M059J (cell line): ENCODE data around the gene CD8A. TPM values are rescaled to one million over a fixed set of nuclear protein-coding genes. Genes with fewer than 3 reads are reported as not detected.
"Not testable (repeated sequence)": the region's sequence is repeated elsewhere in the genome, so short reads cannot be mapped to it uniquely, and the experiment has no call there.

Experiments
- DNase-seq: peaks from one replicate; pipeline ENCODE4 v3.0.0-alpha.2; 2012; ENCODE audit warnings: low read depth
- total RNA-seq: library from RNA; depleted of rRNA; stranded (reverse); fragments of >200 nt; shearing (Covaris generic); gene quantifications from 2 replicates; pipeline ENCODE4 v1.2.3, GENCODE V29; 2014

CD8A gene
- total RNA-seq, 1 experiment from 2014 or later, result not detected

DNA sequence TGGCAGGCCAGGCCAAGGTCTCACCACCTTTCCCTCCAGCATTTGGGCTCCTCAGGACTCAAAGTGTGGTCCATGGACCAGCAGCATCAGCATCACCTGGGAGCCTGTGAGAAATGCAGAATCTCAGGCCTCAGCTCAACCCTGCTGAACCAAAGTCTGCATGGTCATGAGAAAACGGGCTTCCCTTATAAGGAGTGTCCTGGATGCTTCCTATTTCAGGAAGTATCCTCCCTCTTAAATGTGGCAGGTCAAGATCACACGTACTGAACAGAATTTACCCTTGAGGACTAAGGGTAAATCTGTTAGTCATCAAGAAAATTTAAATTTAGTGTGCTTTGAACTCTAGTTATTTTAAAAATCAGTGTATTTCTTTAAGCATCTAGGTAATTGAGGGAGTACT is 11.8 kb downstream of the CD8A start:
- DNase-seq, result no peak

DNA sequence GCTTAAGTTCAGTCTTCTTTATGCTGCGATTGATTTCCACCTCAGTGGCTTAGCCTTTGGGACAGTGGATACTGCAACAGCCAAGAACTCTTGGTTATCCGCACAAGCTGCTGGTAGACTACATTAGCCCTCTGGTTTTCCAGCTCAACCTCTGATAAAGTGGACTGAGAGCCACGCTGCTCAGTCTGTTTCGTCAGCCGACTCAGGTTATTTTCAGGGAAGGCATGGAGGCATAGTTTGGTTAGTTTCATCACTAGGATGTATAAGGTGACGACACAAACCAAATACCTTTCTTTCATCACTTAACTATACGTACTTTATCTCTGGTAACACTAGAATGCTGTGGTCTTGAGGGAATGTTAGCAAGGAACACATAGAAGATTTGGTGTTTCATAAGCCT is 14.2 kb downstream of the CD8A start:
- DNase-seq, result no peak

DNA sequence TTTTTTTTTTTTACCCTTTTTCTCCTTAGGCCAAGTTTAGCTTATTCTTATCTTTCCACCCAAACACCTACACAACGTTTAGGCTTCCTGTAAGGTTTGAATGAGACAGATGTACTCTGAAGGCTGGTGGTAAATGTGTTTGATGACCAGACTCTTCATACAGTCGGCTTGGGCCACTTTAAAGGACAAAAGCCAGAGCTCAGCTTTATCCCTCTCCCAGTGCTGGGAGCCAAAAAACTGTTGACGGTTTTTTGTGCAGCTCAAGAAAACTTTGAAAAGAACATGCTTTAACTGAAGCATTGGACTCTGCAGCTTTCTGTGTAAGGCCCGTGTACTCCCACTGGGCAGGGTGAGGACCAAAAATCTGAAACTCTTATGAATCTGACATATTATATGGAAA is 15.4 kb downstream of the CD8A start:
- DNase-seq, result no peak

DNA sequence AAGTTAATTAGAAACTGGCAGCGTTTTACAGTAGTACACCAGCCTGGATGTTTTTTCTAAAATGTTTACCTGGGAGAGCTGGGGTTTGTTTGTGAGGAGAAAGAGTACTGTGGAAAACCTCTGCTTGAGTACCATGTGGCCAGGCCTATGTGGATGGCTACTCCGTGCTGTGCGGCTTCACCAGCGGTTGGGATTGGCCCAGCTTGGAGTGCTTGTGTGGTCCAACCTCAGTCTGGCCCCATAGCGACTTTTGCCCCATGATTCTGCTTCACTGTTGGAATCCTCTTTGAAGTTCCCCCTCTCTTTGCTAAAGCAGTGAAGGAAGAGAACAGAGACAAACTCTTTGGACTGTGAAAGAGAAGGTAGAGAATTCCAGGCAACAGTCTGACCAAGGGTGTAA is 15.9 kb downstream of the CD8A start:
- no peak for DNase-seq

DNA sequence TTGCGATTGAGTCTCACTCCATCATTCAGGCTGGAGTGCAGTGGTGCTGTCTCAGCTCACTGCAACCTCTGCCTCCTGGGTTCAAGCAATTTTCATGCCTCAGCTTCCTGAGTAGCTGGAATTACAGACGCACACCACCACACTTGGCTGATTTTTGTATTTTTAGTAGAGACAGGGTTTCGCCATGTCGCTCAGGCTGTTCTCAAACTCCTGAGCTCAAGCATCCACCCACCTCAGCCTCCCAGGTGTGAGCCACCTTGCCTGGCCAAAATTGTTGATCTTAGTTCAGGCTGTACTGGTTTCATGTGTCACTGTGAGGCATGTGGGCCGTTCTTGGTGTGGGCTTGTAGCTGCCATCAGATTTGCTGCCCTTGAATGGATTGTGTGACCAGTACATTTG is 18.1 kb downstream of the CD8A start:
- no peak for DNase-seq

DNA sequence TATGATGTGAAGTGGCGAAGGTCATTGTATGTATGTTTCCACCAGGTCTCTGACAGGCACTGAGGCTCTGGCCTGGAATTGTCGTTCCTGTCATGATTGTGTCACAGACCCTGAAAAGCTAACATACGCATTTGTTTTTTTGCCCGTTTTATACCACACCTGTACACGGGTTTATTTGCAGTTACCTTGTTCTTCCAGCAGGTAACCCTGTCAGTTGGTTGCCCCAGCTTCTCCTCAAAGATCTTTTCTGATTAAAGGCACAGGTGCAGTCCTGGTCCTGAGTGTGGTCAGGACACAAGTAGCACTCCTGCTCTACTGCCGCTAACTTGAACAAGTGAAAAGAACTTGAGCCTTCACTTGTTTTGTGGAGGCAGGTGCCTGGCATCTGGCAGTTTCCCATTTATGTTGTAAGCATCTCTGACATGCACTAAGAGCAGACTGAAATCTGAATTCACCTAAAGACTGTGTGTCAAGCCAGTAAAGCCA is 19.9 kb downstream of the CD8A start:
- DNase-seq, result no peak

DNA sequence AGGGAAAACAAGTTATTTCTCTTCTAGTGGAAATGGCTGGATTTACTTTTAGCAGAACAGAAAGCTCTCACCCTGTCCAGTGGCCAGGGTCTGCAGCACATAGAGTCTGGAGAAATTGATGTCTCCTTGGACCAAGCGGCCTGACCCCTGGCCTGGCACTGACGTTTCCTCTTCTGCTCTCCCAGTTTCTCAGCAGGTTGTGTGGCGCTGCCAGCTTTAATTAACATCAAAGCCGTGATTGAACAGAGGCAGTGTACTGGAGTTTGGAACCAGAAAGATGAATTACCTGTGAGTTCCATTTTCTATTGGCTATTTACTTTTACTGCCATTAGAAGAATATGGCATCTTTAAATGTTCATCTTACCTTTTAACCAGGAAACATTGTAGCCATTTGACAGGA is 20.9 kb downstream of the CD8A start:
- no peak for DNase-seq

DNA sequence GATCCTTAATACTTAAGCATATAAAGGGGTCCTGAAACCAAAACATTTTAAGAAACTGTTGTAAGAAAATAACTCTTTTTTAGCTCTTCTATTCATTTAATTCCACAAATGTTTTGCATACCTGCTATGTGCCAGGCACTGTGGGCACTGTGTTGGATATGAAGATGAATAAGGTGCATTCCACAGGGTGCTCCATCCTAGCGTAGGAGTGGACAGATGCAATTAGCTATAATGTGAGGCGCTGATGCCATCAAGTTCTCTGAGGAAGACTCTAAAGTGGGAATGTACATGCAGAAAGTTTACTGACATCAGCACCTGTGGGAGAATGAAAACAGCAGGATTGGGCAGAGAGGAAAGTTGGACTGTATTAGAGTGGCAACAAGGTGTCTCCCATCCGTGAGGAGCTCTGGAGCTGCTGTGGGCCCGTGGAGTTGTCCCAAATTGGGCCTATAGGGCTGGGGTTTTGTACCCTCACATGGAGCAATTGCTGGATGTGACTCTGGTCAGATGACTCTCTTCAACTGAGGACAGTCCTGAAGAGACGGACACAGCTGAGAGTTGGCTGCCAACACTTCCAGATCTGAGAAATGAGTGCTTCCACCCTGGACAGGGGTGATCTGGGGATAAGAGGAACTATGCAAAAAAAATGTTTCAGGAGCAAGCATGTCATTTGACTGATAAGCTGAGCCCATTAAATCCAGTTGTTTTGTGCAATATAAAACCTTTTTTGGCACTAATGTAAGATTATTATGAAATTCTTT is 22.3 kb downstream of the CD8A start:
- no peak for DNase-seq

DNA sequence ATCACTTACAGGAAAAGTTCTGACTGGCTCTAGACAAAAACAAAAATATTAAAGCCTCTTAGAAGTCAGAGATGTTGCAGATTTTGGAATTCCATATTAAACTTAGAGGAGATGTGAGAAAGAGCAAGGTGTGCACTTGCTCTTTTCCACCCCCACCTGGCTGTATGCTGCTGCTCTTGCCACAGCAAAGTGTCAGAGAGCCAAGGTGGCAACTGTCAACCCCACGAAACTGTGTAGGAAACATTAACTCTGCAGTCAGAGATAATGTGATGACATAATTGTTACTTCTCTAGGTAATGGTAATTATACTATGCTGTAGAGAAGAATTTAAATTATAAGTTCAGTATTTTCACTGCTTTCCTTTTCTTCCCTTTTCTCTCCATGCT is 25.4 kb downstream of the CD8A start:
- DNase-seq, result no peak

DNA sequence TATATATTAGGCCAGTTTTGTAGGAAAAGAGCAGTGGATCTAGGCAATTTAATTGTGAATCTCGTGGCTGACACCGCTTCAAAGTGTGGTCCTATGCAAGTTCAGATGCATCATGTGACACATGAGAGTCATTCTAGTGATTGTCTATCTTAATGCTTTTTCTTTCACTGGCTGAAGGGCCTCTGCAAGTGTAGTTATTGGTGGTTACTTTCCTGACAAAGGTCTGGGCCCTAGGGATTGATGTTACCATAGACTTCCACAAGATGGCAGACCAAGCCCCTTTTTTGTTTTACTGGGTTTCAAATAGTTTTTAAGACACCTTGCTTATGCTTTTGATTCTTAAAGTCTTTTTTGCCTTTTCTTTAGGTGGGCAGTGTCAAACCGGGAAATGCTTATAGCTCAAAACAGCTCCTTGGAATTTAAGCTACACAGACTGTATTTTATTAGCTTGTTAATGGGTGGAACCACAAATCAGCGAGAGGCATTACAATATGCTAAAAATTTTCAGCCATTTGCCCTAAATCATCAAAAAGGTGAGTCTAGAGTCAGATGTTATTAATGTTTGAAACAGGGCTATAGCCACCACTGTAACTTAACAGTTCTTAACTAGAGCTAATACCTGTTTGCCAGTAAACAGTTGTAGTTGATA is 25.9 kb downstream of the CD8A start:
- DNase-seq, result peak; percentile 46

DNA sequence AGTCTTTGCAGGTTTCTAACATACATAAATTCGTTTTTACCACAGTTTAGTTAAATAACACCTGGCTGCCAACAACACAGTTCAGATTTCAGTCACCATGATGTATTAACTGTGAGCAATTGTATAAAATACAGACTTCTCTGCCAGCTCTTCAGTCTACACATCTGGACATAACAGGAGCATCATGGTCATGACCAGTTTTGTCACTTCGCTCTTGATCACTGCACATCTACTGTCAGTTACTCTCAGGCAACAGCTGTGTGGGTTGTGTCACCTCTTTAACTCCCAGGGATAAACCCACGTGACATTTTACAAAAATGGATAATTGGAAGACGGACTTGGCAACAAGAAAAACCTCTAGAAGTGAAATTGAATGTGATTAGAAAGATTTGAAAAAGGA is 30.3 kb downstream of the CD8A start:
- DNase-seq, result no peak

DNA sequence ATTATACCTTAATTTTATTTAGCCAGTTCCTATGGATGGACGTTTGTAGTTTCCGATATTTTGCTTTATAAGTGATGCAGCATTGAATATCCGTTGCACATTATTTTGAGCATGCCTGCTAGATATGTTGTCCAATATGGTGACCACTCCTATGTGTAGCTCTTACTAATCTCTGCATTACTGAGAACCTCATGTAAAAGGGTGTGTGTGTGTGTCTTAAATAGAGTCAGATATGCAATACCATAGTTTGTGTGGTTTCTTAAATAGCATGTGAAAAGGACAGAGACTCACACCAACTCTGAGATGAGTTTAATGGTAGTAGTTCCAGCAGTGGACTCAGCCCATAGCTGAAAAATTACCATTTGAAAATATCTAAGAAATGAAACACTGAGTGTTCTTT is 32.3 kb downstream of the CD8A start:
- DNase-seq, result no peak

DNA sequence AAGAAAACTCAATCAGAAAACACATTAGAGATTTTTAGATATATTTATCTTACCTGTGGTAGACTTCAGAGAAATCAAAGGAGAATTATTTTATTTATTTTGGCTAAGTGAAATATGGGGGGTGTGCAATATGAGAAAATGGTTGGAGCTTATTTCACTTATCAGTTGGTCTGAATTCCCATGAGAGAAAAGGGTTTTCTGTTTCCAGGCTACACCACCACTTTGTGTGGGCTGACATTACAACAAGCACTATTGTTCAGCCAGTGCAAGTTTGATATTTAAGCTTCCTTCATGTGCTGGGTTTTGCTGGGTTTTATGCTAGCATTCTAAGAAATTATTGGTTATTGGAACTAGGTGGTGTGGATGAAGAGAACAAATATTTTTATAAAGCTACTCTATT is 37.1 kb downstream of the CD8A start:
- no peak for DNase-seq

DNA sequence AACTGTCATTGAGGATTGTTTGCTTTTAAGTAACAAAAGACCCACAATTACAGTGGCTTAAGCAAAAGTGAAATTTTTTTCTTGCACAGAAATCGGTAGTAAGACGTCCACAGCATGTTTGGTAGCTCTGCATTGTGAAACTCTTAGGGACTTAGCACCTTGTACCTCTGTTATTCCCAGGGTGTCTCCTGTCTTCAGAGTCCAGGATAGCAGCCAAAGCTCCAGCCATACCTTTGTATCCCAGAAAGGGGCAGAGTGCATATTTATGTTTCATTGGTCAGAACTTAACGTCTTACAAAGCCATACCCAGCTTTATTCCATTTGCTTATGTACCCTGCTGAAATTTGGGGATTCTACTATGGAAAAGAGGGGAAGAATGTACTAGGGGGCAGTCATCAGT is 37.8 kb downstream of the CD8A start:
- DNase-seq, result no peak

DNA sequence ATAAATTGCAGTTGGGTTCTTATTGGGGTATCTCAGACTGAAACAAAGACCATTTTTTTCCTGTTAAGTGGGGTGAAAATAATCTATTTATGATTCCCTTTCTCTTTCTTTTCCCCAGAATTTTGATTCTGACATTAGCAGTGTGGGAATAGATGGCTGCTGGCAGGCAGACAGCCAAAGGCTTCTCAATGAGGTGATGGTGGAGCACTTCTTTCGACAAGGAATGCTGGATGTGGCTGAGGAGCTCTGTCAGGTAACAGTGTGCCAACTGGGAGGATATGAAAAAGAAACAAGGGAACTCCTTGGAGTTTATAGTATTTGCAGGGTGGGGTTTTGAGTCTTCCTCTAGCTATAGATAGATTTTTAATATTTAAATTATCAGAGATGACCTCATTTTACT is 38.9 kb downstream of the CD8A start:
- no peak for DNase-seq

DNA sequence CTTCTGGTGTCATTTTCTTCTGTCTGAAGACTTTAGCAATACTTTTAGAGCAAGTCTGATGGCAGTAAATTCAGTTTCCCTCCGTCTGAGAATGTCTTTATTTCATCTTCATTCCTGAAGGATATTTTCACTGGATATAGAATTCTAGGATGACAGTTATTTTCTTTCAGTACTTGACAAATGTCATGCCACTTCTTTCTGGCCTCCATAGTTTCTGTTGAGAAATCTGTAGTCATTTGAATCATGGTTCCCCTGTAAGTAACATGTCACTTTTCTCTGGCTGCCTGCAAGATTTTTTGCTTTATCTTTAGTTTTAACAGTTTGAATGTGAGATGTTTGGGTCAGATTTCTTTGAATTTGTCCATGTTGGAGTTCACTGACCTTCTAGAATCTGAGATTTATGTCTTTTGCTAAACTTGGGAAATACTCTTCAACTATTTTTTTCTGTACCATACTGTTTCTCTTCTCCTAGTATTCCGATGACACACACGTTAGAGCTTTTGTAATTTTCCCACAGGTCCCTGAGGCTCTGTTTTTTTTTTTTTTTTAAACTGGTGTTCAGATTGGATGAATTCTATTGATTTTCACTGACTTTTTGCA is 40.4 kb downstream of the CD8A start:
- DNase-seq, result peak; percentile 15

DNA sequence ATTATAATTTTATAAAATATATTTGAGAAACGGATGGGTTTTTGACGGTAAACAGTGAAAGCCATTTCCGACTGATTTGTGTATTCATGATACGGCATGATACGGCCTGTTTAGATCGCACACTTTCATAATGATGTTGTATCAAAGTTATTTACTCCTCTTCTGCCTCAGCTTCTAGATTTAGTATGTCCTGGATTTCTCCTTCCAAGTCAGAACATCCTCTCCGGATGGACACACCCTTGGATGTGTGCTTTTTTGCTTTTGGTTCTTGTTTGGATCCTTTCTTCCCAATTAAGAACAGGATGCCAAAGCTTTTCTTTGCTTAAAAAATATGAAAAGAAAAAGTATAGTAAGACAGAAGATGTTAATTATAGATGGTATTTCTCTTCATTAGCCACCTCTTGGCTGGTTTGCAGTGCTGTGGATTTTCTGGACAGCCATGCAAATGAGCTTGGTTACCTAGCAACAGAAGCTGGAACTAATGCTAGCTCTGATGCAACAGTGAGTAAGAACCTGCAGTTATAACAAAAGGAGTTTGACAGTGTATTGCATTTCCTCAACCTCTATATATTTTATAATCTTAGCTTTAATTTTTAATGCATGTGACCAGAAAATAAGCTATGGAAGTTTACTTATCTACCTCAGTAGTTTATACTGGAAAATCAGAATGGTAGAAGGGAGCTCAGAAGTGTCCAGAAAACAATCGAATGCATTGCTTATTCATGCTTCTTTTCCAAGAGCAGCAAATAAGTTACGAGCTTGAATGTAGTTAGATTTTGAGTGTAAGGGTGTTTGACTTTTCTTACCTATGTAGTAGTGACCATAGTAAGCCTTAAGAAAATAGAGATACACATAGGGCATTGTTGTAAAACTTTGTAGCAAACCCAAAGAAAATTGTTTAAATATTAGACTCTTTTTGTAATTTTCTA is 42.7 kb downstream of the CD8A start:
- DNase-seq, result peak; percentile 54

DNA sequence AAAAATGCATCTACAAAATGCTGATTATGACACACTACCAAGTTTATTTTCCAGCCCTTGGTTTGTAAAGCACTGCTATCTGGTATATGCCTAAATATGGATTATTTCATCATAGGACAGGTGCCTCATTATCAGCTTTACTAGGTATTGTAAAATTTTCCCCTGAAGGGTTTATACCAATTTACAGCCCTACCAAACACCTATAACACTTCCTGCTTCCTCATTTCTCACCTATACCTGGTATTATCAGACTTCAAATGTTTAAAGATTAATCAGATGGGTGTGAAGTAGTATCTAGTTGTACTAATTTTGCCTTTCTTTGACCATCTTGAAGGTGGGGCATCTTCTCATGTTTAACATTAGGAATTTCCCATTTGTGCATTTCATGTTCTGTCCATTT is 43.8 kb downstream of the CD8A start:
- no peak for DNase-seq

DNA sequence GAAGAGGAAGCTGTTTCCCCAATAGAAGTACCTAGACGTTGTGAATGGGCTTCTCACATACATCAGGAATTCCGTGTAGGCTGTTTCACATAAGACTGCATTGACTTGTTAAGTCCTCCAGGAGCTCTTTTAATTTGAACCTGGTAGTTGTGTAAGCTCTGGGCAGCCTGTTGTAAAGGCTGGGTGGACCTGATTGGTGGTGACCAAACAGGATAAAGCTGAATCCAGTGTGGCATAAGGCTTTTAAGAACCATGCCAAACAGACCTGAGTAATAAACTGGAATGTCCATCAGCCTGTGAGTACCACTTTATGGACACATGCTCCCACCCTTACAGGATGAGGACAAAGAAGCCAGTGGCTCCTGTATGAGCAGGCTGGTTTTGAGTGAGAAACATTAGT is 46.6 kb downstream of the CD8A start:
- DNase-seq, result no peak

DNA sequence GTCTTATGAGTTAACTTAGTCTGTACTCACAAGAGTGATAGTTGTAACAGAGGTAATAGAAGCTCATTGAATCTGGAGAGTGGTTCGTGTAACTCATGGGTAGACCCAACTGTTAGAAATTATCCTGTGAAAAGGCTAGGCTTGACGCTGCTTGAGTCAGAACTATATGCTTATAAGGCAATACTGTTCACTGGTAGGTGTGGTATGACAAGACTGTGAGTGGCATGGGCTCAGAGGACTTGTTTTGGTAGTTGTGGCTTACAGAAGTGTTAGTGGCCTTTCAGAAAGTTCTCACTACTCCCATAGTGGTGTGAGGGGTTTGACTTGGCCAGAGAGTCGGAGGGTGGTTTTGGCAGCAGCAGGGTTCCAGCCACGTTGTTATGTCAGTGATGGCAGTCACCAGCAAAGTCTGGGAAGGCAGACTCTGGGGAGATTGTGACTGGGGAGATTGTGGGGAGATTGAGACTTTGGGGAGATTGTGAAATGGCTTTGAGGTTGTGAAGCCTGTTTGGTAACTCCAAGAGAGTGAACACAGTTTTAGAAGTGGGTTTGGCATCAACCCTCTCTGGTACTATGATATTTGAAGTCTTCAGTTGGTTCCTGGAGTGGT is 48.7 kb downstream of the CD8A start:
- DNase-seq, result not testable (repeated sequence)

DNA sequence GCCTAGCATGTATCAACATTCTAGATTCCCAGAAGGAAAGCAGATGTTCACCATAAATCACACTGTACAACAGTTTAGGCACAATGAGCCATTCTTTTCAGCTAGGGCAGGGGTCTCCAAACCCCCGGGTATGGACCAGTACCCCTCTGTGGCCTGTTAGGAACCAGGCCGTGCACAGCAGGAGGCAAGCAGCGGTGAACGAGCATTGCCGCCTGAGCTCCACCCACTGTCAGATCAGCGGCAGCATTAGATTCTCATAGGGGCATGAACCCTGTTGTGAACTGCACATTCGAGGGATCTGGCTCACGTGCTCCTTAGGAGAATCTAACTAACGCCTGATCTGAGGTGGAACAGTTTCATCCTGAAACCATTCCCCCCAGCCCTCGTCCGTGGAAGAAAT is 50.8 kb downstream of the CD8A start:
- DNase-seq, result not testable (repeated sequence)

DNA sequence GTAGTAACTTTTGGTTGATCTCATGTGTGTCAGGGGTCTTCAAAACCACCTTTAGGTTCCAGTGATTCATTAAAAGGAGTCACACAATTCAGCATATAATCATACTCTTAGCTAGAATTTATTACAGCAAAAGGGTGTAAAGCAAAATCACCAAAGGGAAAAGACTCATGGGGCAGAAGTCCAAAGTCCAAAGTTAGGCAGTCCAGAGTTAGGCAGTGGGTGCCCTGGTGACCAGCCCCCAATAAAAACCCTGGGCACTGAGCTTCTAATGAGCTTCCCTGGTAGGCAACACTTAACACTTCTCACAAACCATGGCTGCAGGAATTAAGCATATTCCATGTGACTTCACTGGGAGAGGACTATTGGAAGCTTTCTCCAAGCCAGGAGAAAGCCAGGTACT is 51.2 kb downstream of the CD8A start:
- DNase-seq, result not testable (repeated sequence)
